SK-N-SH (cell line): ENCODE results near the gene CETN1. TPM values are rescaled to one million over a fixed set of nuclear protein-coding genes. Genes with fewer than 3 reads are reported as not detected.

ENCODE experiments used
- CTCF ChIA-PET: fragments of 300-600, 350-600 bp; formaldehyde crosslinking; extraction: SDS; loops from one replicate; lab custom pipeline; 2021; lab: Yijun Ruan, JAX
- POLR2A ChIA-PET: fragments of 350-600 bp; sonication (Branson Sonifier 250); formaldehyde crosslinking; extraction: SDS; loops from one replicate; lab custom pipeline; 2020; ENCODE audit warnings: antibody characterized with exemption, inconsistent platforms; lab: Yijun Ruan, JAX
- DNase-seq: peaks from one replicate; pipeline ENCODE4 v3.0.0; 2012
- H2AFZ ChIP-seq: fragments of 200-600 bp; sonication (generic); 2 replicates; pipeline ENCODE4 v1.8.1; 2016; ENCODE audit warnings: antibody characterized with exemption, mild to moderate bottlenecking, low read depth
- H3F3A ChIP-seq: fragments of 200-600 bp; sonication (generic); replicated peaks from 2 replicates; pipeline ENCODE3; 2016; ENCODE audit warnings: antibody characterized with exemption, mild to moderate bottlenecking; ENCODE audit not compliant: insufficient read depth
- H3K27ac ChIP-seq, 2 experiments: fragments of 200-500 bp in 1 of 2; fragments of 200-600 bp in 1 of 2; sonication (Bioruptor generic) in 1 of 2; sonication (generic), shearing (Covaris generic) in 1 of 2; 2 replicates each; pipeline versions ENCODE4 v1.5.1 to v1.6.1; 2014 to 2016; ENCODE audit warnings: low read depth in 2 of 2, inconsistent platforms in 1 of 2, low read length in 1 of 2, mild to moderate bottlenecking in 1 of 2, mixed read lengths in 1 of 2
- H3K27me3 ChIP-seq: fragments of 200-600 bp; sonication (generic), shearing (Covaris generic); 2 replicates; pipeline ENCODE4 v1.6.1; 2016; ENCODE audit warnings: mixed run types; ENCODE audit not compliant: insufficient read depth
- H3K36me3 ChIP-seq, 2 experiments: fragments of 200-500 bp in 1 of 2; fragments of 200-600 bp in 1 of 2; sonication (Bioruptor generic) in 1 of 2; sonication (generic) in 1 of 2; replicated peaks in 1 of 2; 2 replicates each; pipeline versions ENCODE3 to v1.5.1; 2014 to 2016; ENCODE audit warnings: low read length in 1 of 2, mild to moderate bottlenecking in 1 of 2; ENCODE audit not compliant: insufficient read depth in 2 of 2, control insufficient read depth in 1 of 2
- H3K4me1 ChIP-seq, 2 experiments: fragments of 200-500 bp in 1 of 2; fragments of 200-600 bp in 1 of 2; sonication (Bioruptor generic) in 1 of 2; sonication (generic), shearing (Covaris generic) in 1 of 2; 2 replicates each; pipeline versions ENCODE4 v1.5.1 to v1.6.1; 2014 to 2016; ENCODE audit warnings: low read depth in 1 of 2, low read length in 1 of 2, mixed run types in 1 of 2; ENCODE audit not compliant: insufficient read depth in 2 of 2, control insufficient read depth in 1 of 2
- H3K4me2 ChIP-seq: fragments of 200-600 bp; sonication (generic), shearing (Covaris generic); 2 replicates; pipeline ENCODE4 v1.6.1; 2017; ENCODE audit warnings: mixed run types
- H3K4me3 ChIP-seq, 2 experiments: fragments of 200-500 bp in 1 of 2; fragments of 200-600 bp in 1 of 2; sonication (Bioruptor generic) in 1 of 2; sonication (generic), shearing (Covaris generic) in 1 of 2; 2 replicates each; pipeline versions ENCODE4 v1.5.1 to v1.8.1; 2014 to 2016; ENCODE audit warnings: low read depth in 2 of 2, inconsistent platforms in 1 of 2, low read length in 1 of 2, mild to moderate bottlenecking in 1 of 2, mixed read lengths in 1 of 2, moderate library complexity in 1 of 2
- H3K79me2 ChIP-seq: fragments of 200-600 bp; sonication (generic); 2 replicates; pipeline ENCODE4 v1.8.1; 2017; ENCODE audit warnings: mild to moderate bottlenecking; ENCODE audit not compliant: insufficient read depth
- H3K9ac ChIP-seq: fragments of 200-600 bp; sonication (generic); 2 replicates; pipeline ENCODE4 v1.6.1; 2017; ENCODE audit warnings: mixed run types
- H3K9me2 ChIP-seq: fragments of 200-600 bp; sonication (generic); 2 replicates; pipeline ENCODE4 v1.6.1; 2017; ENCODE audit warnings: mixed run types
- H3K9me3 ChIP-seq: fragments of 200-600 bp; sonication (generic); 2 replicates; pipeline ENCODE4 v1.6.1; 2017; ENCODE audit warnings: mixed run types, mild to moderate bottlenecking, moderate library complexity
- H4K20me1 ChIP-seq: fragments of 200-600 bp; sonication (generic); 2 replicates; pipeline ENCODE4 v1.6.1; 2017; ENCODE audit warnings: mild to moderate bottlenecking, mixed run types; ENCODE audit not compliant: insufficient read depth
- CTCF ChIP-seq: fragments of 200-600 bp; sonication (generic); IDR thresholded peaks from 2 replicates; pipeline ENCODE4 v1.6.1; 2017; ENCODE audit warnings: antibody characterized with exemption, mild to moderate bottlenecking, moderate library complexity
- ELF1 ChIP-seq: IDR thresholded peaks from 2 replicates; pipeline ENCODE4 v1.4.0; 2012
- FOSL2 ChIP-seq: IDR thresholded peaks from 2 replicates; pipeline ENCODE4 v1.4.0; 2012; ENCODE audit warnings: low read depth, mild to moderate bottlenecking, moderate library complexity, borderline replicate concordance
- GABPA ChIP-seq: IDR thresholded peaks from 2 replicates; pipeline ENCODE4 v1.4.0; 2012; ENCODE audit warnings: low read depth, mild to moderate bottlenecking
- JUND ChIP-seq: IDR thresholded peaks from 2 replicates; pipeline ENCODE4 v1.4.0; 2012
- MXI1 ChIP-seq: IDR thresholded peaks from 2 replicates; pipeline ENCODE4 v1.6.1; 2012; ENCODE audit warnings: mild to moderate bottlenecking, low read depth, low read length, improper control_type of control experiment
- PBX3 ChIP-seq: IDR thresholded peaks from 2 replicates; pipeline ENCODE4; 2012
- RXRA ChIP-seq: IDR thresholded peaks from 2 replicates; pipeline ENCODE4 v1.4.0; 2012; ENCODE audit warnings: low read depth, mild to moderate bottlenecking, borderline replicate concordance
- TCF12 ChIP-seq: IDR thresholded peaks from 2 replicates; pipeline ENCODE4 v1.4.0; 2012
- TEAD4 ChIP-seq: IDR thresholded peaks from 2 replicates; pipeline ENCODE4 v1.4.0; 2012; ENCODE audit warnings: mild to moderate bottlenecking, borderline replicate concordance; ENCODE audit not compliant: insufficient read depth
- ZBTB33 ChIP-seq: IDR thresholded peaks from 2 replicates; pipeline ENCODE4 v1.4.0; 2012; ENCODE audit warnings: low read depth, borderline replicate concordance
- WGBS: methylation state at CpG from one replicate; pipeline ENCODE4 v1.1.6; 2017; ENCODE audit warnings: low lambda C conversion rate; 5-methylcytosine and 5-hydroxymethylcytosine counted together
- polyA plus RNA-seq, 3 experiments: library from polyadenylated mRNA; depleted of rRNA; stranded (reverse); fragments of >200 nt; gene quantifications; 2 replicates each; pipeline ENCODE4 v1.2.3, GENCODE V29; 2012

Gene CETN1
- polyA plus RNA-seq, 1 of the 3 experiments (the other 2 are of a cell fraction): not detected

- Histone ChIP-seq H3F3A (no peaks in the 10 kb centered on the region), H3K4me2 (no peak overlapping the region), H3K27ac (no peak overlapping the region), H3K79me2 (no peaks in the 10 kb centered on the region), H3K9me3 (no peaks in the 10 kb centered on the region), H3K27me3 (peaks cover 8% of the 10 kb centered on the region; the same call in 1 of the 2 replicates), H3K36me3 (no peaks in the 10 kb centered on the region), H3K4me3 (no peak overlapping the region), H2AFZ (no peak overlapping the region), H3K9ac (no peak overlapping the region), H3K4me1 (no peaks in the 10 kb centered on the region), H3K9me2 (no peaks in the 10 kb centered on the region), H4K20me1 (no peaks in the 10 kb centered on the region)
- no peak for DNase-seq
- CTCF ChIA-PET: interaction anchor here (0.9 to 1.2 kb wide), 2 partner anchors 51 to 258 kb away, joined by 3 read pairs; no protein-coding TSS in a partner anchor
- POLR2A ChIA-PET: no interaction called here
- TF ChIP-seq ZBTB33 (no peak), ELF1 (no peak), JUND (no peak), TEAD4 (no peak), FOSL2 (no peak)
These were observed 7.3 kb upstream of the CETN1 start for GRCh38 chr18:572831-573289.

GRCh38 chr18:573385-573784 lies 6.8 kb upstream of the CETN1 start:
- no peaks in the 10 kb centered on the region for H3K9me2 ChIP-seq
- H3K79me2 ChIP-seq: no peaks in the 10 kb centered on the region
- H3K4me3 ChIP-seq: no peak overlapping the region
- H3K4me1 ChIP-seq: no peaks in the 10 kb centered on the region
- no peak overlapping the region for H3K9ac ChIP-seq
- H3K27ac ChIP-seq: no peak overlapping the region
- ChIA-PET CTCF (interaction anchor here (1.3 kb wide), 1 partner anchor 9 kb away, joined by 4 read pairs; no protein-coding TSS in a partner anchor), POLR2A (no interaction called here)
- no peaks in the 10 kb centered on the region for H4K20me1 ChIP-seq
- WGBS: 13% methylated on average over 1 of the region's 1 CpG
- no peaks in the 10 kb centered on the region for H3K9me3 ChIP-seq
- H3F3A ChIP-seq: no peaks in the 10 kb centered on the region
- no peak overlapping the region for H2AFZ ChIP-seq
- no peak for DNase-seq
- no peaks in the 10 kb centered on the region for H3K36me3 ChIP-seq
- peaks cover 8% of the 10 kb centered on the region; the same call in 1 of the 2 replicates for H3K27me3 ChIP-seq
- no peak overlapping the region for H3K4me2 ChIP-seq
- no peak for TF ChIP-seq JUND
- TF ChIP-seq ZBTB33: no peak
- no peak for TF ChIP-seq CTCF
- TF ChIP-seq MXI1: no peak
- no peak for TF ChIP-seq PBX3
- TF ChIP-seq TEAD4: no peak
- TF ChIP-seq TCF12: no peak
- no peak for TF ChIP-seq GABPA
- TF ChIP-seq RXRA: no peak
